Vagina (tissue), 2 donors: ENCODE data around the gene CNIH2. TPM values are rescaled to one million over a fixed set of nuclear protein-coding genes. Genes with fewer than 3 reads are reported as not detected.
"Not testable (repeated sequence)": the region's sequence is repeated elsewhere in the genome, so short reads cannot be mapped to it uniquely, and the experiment has no call there.

Experiments used
- DNase-seq, 2 donors: peaks; one replicate each; pipeline ENCODE4 v3.0.0-alpha.2; 2017; ENCODE audit errors: extremely low spot score in 2 of 2
- H3K27ac ChIP-seq: fragments of 200-600 bp; sonication (generic); one replicate; pipeline ENCODE4 v1.5.1; 2019
- H3K27me3 ChIP-seq: fragments of 200-600 bp; sonication (generic); one replicate; pipeline ENCODE4 v1.5.1; 2019
- H3K36me3 ChIP-seq, 2 donors: fragments of 200-600 bp; sonication (generic); one replicate each; pipeline ENCODE4 v1.5.1; 2017 to 2019
- H3K4me1 ChIP-seq: fragments of 200-600 bp; sonication (generic); one replicate; pipeline ENCODE4 v1.5.1; 2019
- H3K4me3 ChIP-seq, 2 donors: fragments of 200-600 bp; sonication (generic); 1 replicate in 1 of 2; 2 replicates in 1 of 2; pipeline ENCODE4 v1.5.1; 2016 to 2019
- H3K9me3 ChIP-seq: fragments of 200-600 bp; sonication (generic); one replicate; pipeline ENCODE4 v1.5.1; 2019
- POLR2A ChIP-seq, 2 donors: fragments of 450-650 bp; IDR thresholded peaks; one replicate each; pipeline ENCODE4 v1.6.1; 2017; ENCODE audit warnings: antibody characterized with exemption in 2 of 2, mild to moderate bottlenecking in 2 of 2, moderate library complexity in 2 of 2
- POLR2AphosphoS5 ChIP-seq, 2 donors: sonication (generic); formaldehyde crosslinking; IDR thresholded peaks; one replicate each; pipeline ENCODE4 v1.9.0; 2017; ENCODE audit warnings: antibody characterized with exemption in 2 of 2, mild to moderate bottlenecking in 2 of 2, low read depth in 1 of 2; ENCODE audit not compliant: insufficient read depth in 1 of 2
- intact Hi-C: fragments of 100-400 bp; cut with DNase I; formaldehyde crosslinking; loops from one replicate; pipeline ENCODE4 v1.15.1; 2023
- total RNA-seq: library from RNA; depleted of rRNA; stranded (reverse); fragments of >200 nt; gene quantifications from one replicate; pipeline ENCODE4 v1.2.3, GENCODE V29; 2016
- TF ChIP-seq, protein P1 (sequence below), 3 experiments: fragments of 450-650 bp in 2 of 3; fragments of 200-600 bp in 1 of 3; sonication (generic) in 1 of 3; IDR thresholded peaks; one replicate each; pipeline ENCODE4 v1.5.1; 2017 to 2019; ENCODE audit warnings: antibody characterized with exemption in 3 of 3, mild to moderate bottlenecking in 2 of 3, moderate library complexity in 2 of 3

The CNIH2 gene
- total RNA-seq, 1 donor from 2014 or later, result 3.2 TPM

DNA sequence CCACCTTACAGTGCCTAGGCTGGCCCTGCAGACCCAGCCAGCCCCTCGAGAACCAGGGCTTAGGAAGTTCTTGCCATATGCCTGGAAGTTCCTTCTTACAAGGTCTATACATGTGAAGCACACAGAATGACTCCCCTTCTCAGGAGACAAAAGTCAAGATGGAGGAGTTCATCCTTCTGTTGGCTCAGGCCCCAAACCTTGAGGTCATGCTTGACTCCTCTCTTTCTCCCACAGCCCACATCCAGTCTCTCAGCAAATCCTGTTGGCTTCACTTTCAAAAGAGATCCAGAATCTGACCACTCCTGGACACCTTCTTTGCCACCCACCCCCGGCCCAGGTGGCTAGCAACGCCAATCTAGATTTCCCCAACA, 40.6 kb downstream of the CNIH2 start:
- Histone ChIP-seq H3K27me3 (no peaks in the 10 kb centered on the region), H3K36me3 (no peaks in the 10 kb centered on the region), H3K4me1 (peaks cover 77% of the 10 kb centered on the region), H3K9me3 (no peaks in the 10 kb centered on the region), H3K4me3 (no peak overlapping the region), H3K27ac (peak overlapping the region; percentile 85)
- no peak for DNase-seq
- TF ChIP-seq POLR2AphosphoS5 (IDR thresholded peaks at IDR 0.05; ENCODE audit: insufficient read depth in 1 of 2, low read depth in 1 of 2) (no peak), POLR2A (IDR thresholded peaks at IDR 0.05) (no peak)
- TF ChIP-seq, protein P1, sequence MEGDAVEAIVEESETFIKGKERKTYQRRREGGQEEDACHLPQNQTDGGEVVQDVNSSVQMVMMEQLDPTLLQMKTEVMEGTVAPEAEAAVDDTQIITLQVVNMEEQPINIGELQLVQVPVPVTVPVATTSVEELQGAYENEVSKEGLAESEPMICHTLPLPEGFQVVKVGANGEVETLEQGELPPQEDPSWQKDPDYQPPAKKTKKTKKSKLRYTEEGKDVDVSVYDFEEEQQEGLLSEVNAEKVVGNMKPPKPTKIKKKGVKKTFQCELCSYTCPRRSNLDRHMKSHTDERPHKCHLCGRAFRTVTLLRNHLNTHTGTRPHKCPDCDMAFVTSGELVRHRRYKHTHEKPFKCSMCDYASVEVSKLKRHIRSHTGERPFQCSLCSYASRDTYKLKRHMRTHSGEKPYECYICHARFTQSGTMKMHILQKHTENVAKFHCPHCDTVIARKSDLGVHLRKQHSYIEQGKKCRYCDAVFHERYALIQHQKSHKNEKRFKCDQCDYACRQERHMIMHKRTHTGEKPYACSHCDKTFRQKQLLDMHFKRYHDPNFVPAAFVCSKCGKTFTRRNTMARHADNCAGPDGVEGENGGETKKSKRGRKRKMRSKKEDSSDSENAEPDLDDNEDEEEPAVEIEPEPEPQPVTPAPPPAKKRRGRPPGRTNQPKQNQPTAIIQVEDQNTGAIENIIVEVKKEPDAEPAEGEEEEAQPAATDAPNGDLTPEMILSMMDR (IDR thresholded peaks at IDR 0.05), result no peak
- intact Hi-C loops, result no loop called here

DNA sequence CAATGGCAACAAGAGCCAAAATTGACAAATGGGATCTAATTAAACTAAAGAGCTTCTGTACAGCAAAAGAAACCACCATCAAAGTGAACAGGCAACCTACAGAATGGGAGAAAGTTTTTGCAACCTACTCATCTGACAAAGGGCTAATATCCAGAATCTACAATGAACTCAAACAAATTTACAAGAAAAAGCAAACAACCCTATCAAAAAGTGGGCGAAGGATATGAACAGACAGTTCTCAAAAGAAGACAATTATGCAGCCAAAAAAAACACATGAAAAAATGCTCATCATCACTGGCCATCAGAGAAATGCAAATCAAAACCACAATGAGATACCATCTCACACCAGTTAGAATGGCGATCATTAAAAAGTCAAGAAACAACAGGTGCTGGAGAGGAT, 42.3 kb downstream of the CNIH2 start:
- H3K4me3 ChIP-seq, H3K36me3 ChIP-seq, DNase-seq, H3K27ac ChIP-seq, H3K9me3 ChIP-seq, intact Hi-C loops, H3K27me3 ChIP-seq: not testable (repeated sequence)
- H3K4me1 ChIP-seq, result peaks cover 69% of the 10 kb centered on the region

DNA sequence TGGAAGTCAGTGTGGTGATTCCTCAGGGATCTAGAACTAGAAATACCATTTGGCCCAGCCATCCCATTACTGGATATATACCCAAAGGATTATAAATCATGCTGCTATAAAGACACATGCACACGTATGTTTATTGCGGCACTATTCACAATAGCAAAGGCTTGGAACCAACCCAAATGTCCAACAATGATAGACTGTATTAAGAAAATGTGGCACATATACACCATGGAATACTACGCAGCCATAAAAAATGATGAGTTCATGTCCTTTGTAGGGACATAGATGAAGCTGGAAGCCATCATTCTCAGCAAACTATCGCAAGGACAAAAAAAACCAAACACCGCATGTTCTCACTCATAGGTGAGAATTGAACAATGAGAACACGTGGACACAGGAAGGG, 42.8 kb downstream of the CNIH2 start:
- H3K27ac ChIP-seq, DNase-seq, intact Hi-C loops, H3K27me3 ChIP-seq, H3K9me3 ChIP-seq, H3K4me3 ChIP-seq, H3K36me3 ChIP-seq: not testable (repeated sequence)
- peaks cover 69% of the 10 kb centered on the region for H3K4me1 ChIP-seq

DNA sequence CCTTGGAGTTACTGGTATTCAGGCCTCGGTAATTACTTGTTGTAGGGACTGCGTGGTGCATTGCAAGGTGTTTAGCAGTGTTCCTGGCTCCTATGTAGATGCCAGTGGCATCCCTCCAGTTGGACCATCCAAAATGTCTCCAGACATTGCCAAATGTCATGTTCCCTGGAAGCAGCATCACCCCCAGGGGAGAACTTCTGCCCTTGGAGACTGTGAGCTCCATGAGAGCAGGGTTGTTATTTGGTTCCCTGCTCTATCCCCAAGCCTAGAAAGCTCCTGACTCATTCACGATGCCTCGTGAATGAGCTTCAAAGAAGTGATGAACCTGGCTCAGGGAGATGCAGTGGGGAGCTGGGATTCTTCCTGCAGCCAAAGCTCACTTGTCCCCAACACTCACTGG, 43.6 kb downstream of the CNIH2 start:
- DNase-seq, result no peak
- no peak overlapping the region for H3K4me3 ChIP-seq
- H3K27me3 ChIP-seq, result no peaks in the 10 kb centered on the region
- intact Hi-C loops, result no loop called here
- H3K36me3 ChIP-seq, result no peaks in the 10 kb centered on the region
- TF ChIP-seq, protein P1 (IDR thresholded peaks at IDR 0.05), result no peak
- TF ChIP-seq POLR2AphosphoS5 (IDR thresholded peaks at IDR 0.05; ENCODE audit: insufficient read depth in 1 of 2, low read depth in 1 of 2) (no peak), POLR2A (IDR thresholded peaks at IDR 0.05) (no peak)
- H3K4me1 ChIP-seq, result peaks cover 68% of the 10 kb centered on the region
- peak overlapping the region; percentile 74 for H3K27ac ChIP-seq
- H3K9me3 ChIP-seq, result no peaks in the 10 kb centered on the region

DNA sequence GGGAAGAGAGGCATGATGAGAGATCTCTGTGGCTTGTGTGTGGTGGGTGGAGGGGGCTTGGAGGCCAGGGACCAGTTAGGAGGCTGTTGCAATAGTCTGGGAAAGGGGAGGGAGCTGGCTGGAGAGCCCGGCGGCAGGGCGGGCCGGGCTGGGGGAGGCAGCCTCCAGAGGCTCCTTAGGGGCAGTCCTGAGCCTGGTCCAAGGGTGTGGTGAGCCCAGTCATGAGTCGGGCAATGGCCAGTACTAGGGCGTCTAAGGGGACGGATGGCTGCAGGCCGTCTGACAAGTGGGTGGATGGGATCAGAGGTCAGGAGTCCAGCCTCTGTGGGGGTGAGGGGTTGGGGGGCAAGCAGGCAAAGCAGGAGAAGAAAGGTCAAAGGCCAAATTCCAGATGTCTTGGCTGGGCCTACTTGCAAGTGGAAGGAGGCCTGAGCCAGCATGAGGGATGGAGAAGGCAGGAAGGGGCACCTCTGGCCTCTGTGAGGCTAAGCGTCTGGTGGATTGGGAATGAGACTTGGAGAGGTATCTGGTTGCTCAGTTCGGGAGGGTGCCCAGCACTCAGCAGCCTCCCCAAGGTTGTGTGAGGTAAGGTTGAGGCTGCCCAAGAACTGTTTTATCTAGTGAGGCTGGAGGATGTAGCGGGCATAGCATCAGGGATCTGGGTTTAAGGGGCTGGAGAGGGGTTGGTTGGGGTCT, 44.9 kb downstream of the CNIH2 start:
- Histone ChIP-seq H3K27me3 (no peaks in the 10 kb centered on the region), H3K4me3 (no peak overlapping the region), H3K36me3 (no peaks in the 10 kb centered on the region), H3K27ac (peak overlapping the region; percentile 74), H3K4me1 (peaks cover 68% of the 10 kb centered on the region), H3K9me3 (no peaks in the 10 kb centered on the region)
- DNase-seq, result no peak
- TF ChIP-seq, protein P1 (IDR thresholded peaks at IDR 0.05), result no peak
- TF ChIP-seq POLR2AphosphoS5 (IDR thresholded peaks at IDR 0.05; ENCODE audit: insufficient read depth in 1 of 2, low read depth in 1 of 2), result peak in 1 of 2 donors; percentile 71
- TF ChIP-seq POLR2A (IDR thresholded peaks at IDR 0.05), result no peak
- intact Hi-C loops, result no loop called here

DNA sequence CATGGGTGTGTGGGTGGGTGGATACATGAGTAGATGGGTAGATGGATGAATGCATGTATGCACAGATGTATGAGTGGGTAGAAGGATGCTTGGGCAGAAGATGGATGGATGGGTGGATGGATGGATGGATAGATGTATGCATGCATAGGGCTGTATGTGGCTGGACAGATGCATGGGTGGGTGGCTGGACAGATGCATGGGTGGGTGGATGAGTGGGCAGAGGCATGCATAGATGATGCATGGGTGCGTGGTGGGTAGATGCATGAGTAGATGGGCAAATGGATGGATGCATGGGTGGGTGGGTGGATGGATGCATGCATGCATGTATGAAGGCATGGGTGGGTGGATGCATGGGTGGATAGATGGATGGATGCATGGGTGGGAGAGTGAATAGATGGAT, 45.7 kb downstream of the CNIH2 start:
- Histone ChIP-seq H3K9me3 (no peaks in the 10 kb centered on the region), H3K27me3 (no peaks in the 10 kb centered on the region), H3K36me3 (no peaks in the 10 kb centered on the region), H3K4me1 (peaks cover 67% of the 10 kb centered on the region), H3K4me3 (no peak overlapping the region), H3K27ac (no peak overlapping the region)
- intact Hi-C loops, result no loop called here
- TF ChIP-seq POLR2AphosphoS5 (IDR thresholded peaks at IDR 0.05; ENCODE audit: insufficient read depth in 1 of 2, low read depth in 1 of 2) (no peak), POLR2A (IDR thresholded peaks at IDR 0.05) (no peak)
- TF ChIP-seq, protein P1 (IDR thresholded peaks at IDR 0.05), result no peak
- no peak for DNase-seq
